GF-D8 (cell line): Measurements from ENCODE around the gene TRIM65.

ENCODE experiments used
- DNase-seq: peaks from one replicate; lab custom pipeline; 2025; lab: John Stamatoyannopoulos, UW

Gene TRIM65

GRCh38 chr17:75850928-75851692 is 45.6 kb downstream of the TRIM65 start:
- DNase-seq, result no peak

GRCh38 chr17:75849724-75850123 is 47.0 kb downstream of the TRIM65 start:
- no peak for DNase-seq

GRCh38 chr17:75849279-75849646 is 47.5 kb downstream of the TRIM65 start:
- no peak for DNase-seq

- DNase-seq, result no peak
Measured at GRCh38 chr17:75848523-75849278, 48.0 kb downstream of the TRIM65 start.

GRCh38 chr17:75847614-75848522 is 48.9 kb downstream of the TRIM65 start:
- no peak for DNase-seq

GRCh38 chr17:75846692-75847613 is 49.8 kb downstream of the TRIM65 start:
- DNase-seq, result no peak

- no peak for DNase-seq
Measured at GRCh38 chr17:75845933-75846691, 50.6 kb downstream of the TRIM65 start.

- peak; percentile 96 for DNase-seq
Measured at GRCh38 chr17:75845058-75845711, 51.6 kb downstream of the TRIM65 start.

- peak; percentile 70 for DNase-seq
Measured at GRCh38 chr17:75844530-75845057, 52.2 kb downstream of the TRIM65 start.

- peak; percentile 93 for DNase-seq
Measured at GRCh38 chr17:75843577-75844529, 52.9 kb downstream of the TRIM65 start, which contains the start of gene UNC13D. TSS of gene UNC13D (minus strand) at chr17:75844404. CDS start at chr17:75844337, 67 bp downstream.

- no peak for DNase-seq
Measured at GRCh38 chr17:75842963-75843576, 53.7 kb downstream of the TRIM65 start.

GRCh38 chr17:75842411-75842810 is 54.3 kb downstream of the TRIM65 start:
- no peak for DNase-seq

GRCh38 chr17:75840799-75841164 is 56.0 kb downstream of the TRIM65 start:
- DNase-seq, result no peak

GRCh38 chr17:75839942-75840798 is 56.6 kb downstream of the TRIM65 start:
- DNase-seq, result no peak
